Neuron (in vitro differentiated cells): ENCODE results near the gene USP24.

ENCODE experiments used
- H2AFZ ChIP-seq: one replicate; pipeline ENCODE4 v1.6.1; 2013; ENCODE audit warnings: low read depth, mild to moderate bottlenecking, inconsistent platforms, low read length, moderate library complexity
- H3K27me3 ChIP-seq: one replicate; pipeline ENCODE4 v1.6.1; 2013; ENCODE audit warnings: low read length; ENCODE audit not compliant: insufficient read depth
- H3K36me3 ChIP-seq: one replicate; pipeline ENCODE4 v1.6.1; 2013; ENCODE audit warnings: low read length; ENCODE audit not compliant: insufficient read depth
- H3K4me1 ChIP-seq: one replicate; pipeline ENCODE4 v1.6.1; 2013; ENCODE audit warnings: low read length; ENCODE audit not compliant: insufficient read depth
- H3K4me3 ChIP-seq: 2 replicates; pipeline ENCODE4 v1.5.1; 2013; ENCODE audit warnings: mild to moderate bottlenecking, low read length, moderate library complexity
- H3K9me3 ChIP-seq: one replicate; pipeline ENCODE4 v1.6.1; 2013; ENCODE audit warnings: low read length

USP24 gene

GRCh38 chr1:55159571-55159970, 55.6 kb downstream of the USP24 start:
- Histone ChIP-seq H3K27me3 (no peaks in the 10 kb centered on the region), H3K4me3 (no peak overlapping the region), H3K36me3 (peaks cover 60% of the 10 kb centered on the region), H2AFZ (no peak overlapping the region), H3K4me1 (no peaks in the 10 kb centered on the region), H3K9me3 (no peaks in the 10 kb centered on the region)

- Histone ChIP-seq H3K36me3 (peaks cover 71% of the 10 kb centered on the region), H2AFZ (no peak overlapping the region), H3K4me3 (no peak overlapping the region), H3K4me1 (peaks cover 4% of the 10 kb centered on the region), H3K9me3 (no peaks in the 10 kb centered on the region), H3K27me3 (no peaks in the 10 kb centered on the region)
Observed at GRCh38 chr1:55156608-55157007, 58.6 kb downstream of the USP24 start.

GRCh38 chr1:55156093-55156492, 59.1 kb downstream of the USP24 start:
- H3K4me3 ChIP-seq, result no peak overlapping the region
- H2AFZ ChIP-seq, result no peak overlapping the region
- peaks cover 4% of the 10 kb centered on the region for H3K4me1 ChIP-seq
- H3K27me3 ChIP-seq, result no peaks in the 10 kb centered on the region
- H3K36me3 ChIP-seq, result peaks cover 71% of the 10 kb centered on the region
- H3K9me3 ChIP-seq, result no peaks in the 10 kb centered on the region

GRCh38 chr1:55155522-55155921, 59.6 kb downstream of the USP24 start:
- Histone ChIP-seq H2AFZ (no peak overlapping the region), H3K4me1 (peaks cover 4% of the 10 kb centered on the region), H3K4me3 (no peak overlapping the region), H3K27me3 (no peaks in the 10 kb centered on the region), H3K9me3 (no peaks in the 10 kb centered on the region), H3K36me3 (peaks cover 72% of the 10 kb centered on the region)

- no peak overlapping the region for H3K4me3 ChIP-seq
- no peak overlapping the region for H2AFZ ChIP-seq
- H3K27me3 ChIP-seq, result no peaks in the 10 kb centered on the region
- peaks cover 73% of the 10 kb centered on the region for H3K36me3 ChIP-seq
- no peaks in the 10 kb centered on the region for H3K9me3 ChIP-seq
- peaks cover 4% of the 10 kb centered on the region for H3K4me1 ChIP-seq
Observed at GRCh38 chr1:55154616-55155015, 60.5 kb downstream of the USP24 start.

- Histone ChIP-seq H3K36me3 (peaks cover 61% of the 10 kb centered on the region), H3K4me1 (peaks cover 4% of the 10 kb centered on the region), H3K4me3 (no peak overlapping the region), H2AFZ (no peak overlapping the region), H3K27me3 (no peaks in the 10 kb centered on the region), H3K9me3 (no peaks in the 10 kb centered on the region)
Observed at GRCh38 chr1:55153031-55153430, 62.1 kb downstream of the USP24 start.

- H2AFZ ChIP-seq, result no peak overlapping the region
- no peaks in the 10 kb centered on the region for H3K27me3 ChIP-seq
- peaks cover 65% of the 10 kb centered on the region for H3K36me3 ChIP-seq
- H3K4me1 ChIP-seq, result peaks cover 4% of the 10 kb centered on the region
- no peaks in the 10 kb centered on the region for H3K9me3 ChIP-seq
- H3K4me3 ChIP-seq, result no peak overlapping the region
Observed at GRCh38 chr1:55150880-55151588, 64.1 kb downstream of the USP24 start.

- H3K27me3 ChIP-seq, result no peaks in the 10 kb centered on the region
- no peaks in the 10 kb centered on the region for H3K9me3 ChIP-seq
- peaks cover 63% of the 10 kb centered on the region for H3K36me3 ChIP-seq
- H2AFZ ChIP-seq, result no peak overlapping the region
- H3K4me1 ChIP-seq, result peaks cover 4% of the 10 kb centered on the region
- no peak overlapping the region for H3K4me3 ChIP-seq
Observed at GRCh38 chr1:55148676-55149075, 66.5 kb downstream of the USP24 start.

GRCh38 chr1:55147524-55147923, 67.6 kb downstream of the USP24 start:
- Histone ChIP-seq H2AFZ (no peak overlapping the region), H3K36me3 (peaks cover 66% of the 10 kb centered on the region), H3K27me3 (no peaks in the 10 kb centered on the region), H3K4me1 (peaks cover 3% of the 10 kb centered on the region), H3K9me3 (no peaks in the 10 kb centered on the region), H3K4me3 (no peak overlapping the region)

GRCh38 chr1:55146781-55147180, 68.4 kb downstream of the USP24 start:
- Histone ChIP-seq H3K4me1 (no peaks in the 10 kb centered on the region), H3K36me3 (peaks cover 66% of the 10 kb centered on the region), H3K9me3 (no peaks in the 10 kb centered on the region), H3K27me3 (no peaks in the 10 kb centered on the region), H3K4me3 (no peak overlapping the region), H2AFZ (no peak overlapping the region)

GRCh38 chr1:55144886-55145285, 70.3 kb downstream of the USP24 start:
- H3K4me3 ChIP-seq, result no peak overlapping the region
- no peaks in the 10 kb centered on the region for H3K9me3 ChIP-seq
- no peaks in the 10 kb centered on the region for H3K27me3 ChIP-seq
- H3K36me3 ChIP-seq, result peaks cover 68% of the 10 kb centered on the region
- no peak overlapping the region for H2AFZ ChIP-seq
- H3K4me1 ChIP-seq, result no peaks in the 10 kb centered on the region

- no peaks in the 10 kb centered on the region for H3K4me1 ChIP-seq
- H3K27me3 ChIP-seq, result no peaks in the 10 kb centered on the region
- H3K9me3 ChIP-seq, result no peaks in the 10 kb centered on the region
- no peak overlapping the region for H2AFZ ChIP-seq
- H3K36me3 ChIP-seq, result peaks cover 72% of the 10 kb centered on the region
- no peak overlapping the region for H3K4me3 ChIP-seq
Observed at GRCh38 chr1:55143684-55144083, 71.5 kb downstream of the USP24 start.

- Histone ChIP-seq H3K36me3 (peaks cover 84% of the 10 kb centered on the region), H3K4me1 (no peaks in the 10 kb centered on the region), H2AFZ (no peak overlapping the region), H3K4me3 (no peak overlapping the region), H3K9me3 (no peaks in the 10 kb centered on the region), H3K27me3 (no peaks in the 10 kb centered on the region)
Observed at GRCh38 chr1:55141295-55141893, 73.8 kb downstream of the USP24 start.

GRCh38 chr1:55140546-55140983, 74.6 kb downstream of the USP24 start:
- no peaks in the 10 kb centered on the region for H3K9me3 ChIP-seq
- peaks cover 83% of the 10 kb centered on the region for H3K36me3 ChIP-seq
- no peak overlapping the region for H2AFZ ChIP-seq
- H3K27me3 ChIP-seq, result no peaks in the 10 kb centered on the region
- H3K4me3 ChIP-seq, result no peak overlapping the region
- H3K4me1 ChIP-seq, result no peaks in the 10 kb centered on the region
